HL-60 (cell line): Measurements from ENCODE around the gene MED16.
A peak's percentile ranks its signal among the peaks of the same experiment; 100 is the strongest.

Experiments
- POLR2AphosphoS5 ChIP-seq: IDR thresholded peaks from 2 replicates; pipeline ENCODE4 v1.6.1; 2012; ENCODE audit warnings: low read depth
- TF ChIP-seq, protein P1 (sequence below): IDR thresholded peaks from one replicate; pipeline ENCODE4 v1.5.1; 2011; ENCODE audit warnings: low read length, control low read depth, inconsistent platforms; ENCODE audit not compliant: insufficient read depth
- TF ChIP-seq, protein P2 (sequence below): IDR thresholded peaks from 2 replicates; pipeline ENCODE4 v1.6.1; 2012; ENCODE audit warnings: low read depth; ENCODE audit not compliant: insufficient replicate concordance

DNA sequence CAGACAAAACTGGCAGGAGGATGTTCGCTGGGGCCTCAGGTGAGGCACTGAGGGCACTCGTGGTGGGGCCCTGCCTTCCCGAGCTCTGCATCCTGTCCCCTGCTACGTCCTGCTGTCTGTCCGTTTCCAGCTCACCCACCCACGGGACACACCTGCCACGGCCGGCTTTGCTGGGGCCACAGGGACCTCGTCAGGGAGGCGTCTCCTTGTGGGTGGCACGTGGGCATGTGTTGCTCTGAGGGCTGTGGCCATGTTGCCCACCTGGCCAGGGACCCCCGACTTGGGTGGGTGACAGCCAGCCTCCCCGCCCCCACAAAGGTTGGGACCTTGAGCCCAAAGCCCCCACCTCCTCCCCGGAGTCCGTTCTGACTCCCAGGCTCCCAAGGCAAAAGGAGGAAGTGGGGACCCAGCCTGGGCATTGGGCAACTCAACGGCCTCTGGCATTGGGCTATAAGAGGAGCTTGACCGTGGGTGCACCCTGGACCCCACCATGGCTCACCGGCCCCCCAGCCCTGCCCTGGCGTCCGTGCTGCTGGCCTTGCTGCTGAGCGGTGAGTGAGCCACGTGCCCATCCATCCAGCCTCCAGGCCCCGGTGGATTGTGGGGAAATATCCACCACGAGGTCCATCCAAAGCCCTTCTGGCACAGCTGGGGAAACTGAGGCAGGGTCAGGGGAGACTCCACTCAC is 52.3 kb downstream of the MED16 start, which contains the start of gene PRTN3:
- TF ChIP-seq, protein P1, sequence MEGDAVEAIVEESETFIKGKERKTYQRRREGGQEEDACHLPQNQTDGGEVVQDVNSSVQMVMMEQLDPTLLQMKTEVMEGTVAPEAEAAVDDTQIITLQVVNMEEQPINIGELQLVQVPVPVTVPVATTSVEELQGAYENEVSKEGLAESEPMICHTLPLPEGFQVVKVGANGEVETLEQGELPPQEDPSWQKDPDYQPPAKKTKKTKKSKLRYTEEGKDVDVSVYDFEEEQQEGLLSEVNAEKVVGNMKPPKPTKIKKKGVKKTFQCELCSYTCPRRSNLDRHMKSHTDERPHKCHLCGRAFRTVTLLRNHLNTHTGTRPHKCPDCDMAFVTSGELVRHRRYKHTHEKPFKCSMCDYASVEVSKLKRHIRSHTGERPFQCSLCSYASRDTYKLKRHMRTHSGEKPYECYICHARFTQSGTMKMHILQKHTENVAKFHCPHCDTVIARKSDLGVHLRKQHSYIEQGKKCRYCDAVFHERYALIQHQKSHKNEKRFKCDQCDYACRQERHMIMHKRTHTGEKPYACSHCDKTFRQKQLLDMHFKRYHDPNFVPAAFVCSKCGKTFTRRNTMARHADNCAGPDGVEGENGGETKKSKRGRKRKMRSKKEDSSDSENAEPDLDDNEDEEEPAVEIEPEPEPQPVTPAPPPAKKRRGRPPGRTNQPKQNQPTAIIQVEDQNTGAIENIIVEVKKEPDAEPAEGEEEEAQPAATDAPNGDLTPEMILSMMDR = no peak
- TF ChIP-seq POLR2AphosphoS5 = peak; percentile 98
- TF ChIP-seq, protein P2, sequence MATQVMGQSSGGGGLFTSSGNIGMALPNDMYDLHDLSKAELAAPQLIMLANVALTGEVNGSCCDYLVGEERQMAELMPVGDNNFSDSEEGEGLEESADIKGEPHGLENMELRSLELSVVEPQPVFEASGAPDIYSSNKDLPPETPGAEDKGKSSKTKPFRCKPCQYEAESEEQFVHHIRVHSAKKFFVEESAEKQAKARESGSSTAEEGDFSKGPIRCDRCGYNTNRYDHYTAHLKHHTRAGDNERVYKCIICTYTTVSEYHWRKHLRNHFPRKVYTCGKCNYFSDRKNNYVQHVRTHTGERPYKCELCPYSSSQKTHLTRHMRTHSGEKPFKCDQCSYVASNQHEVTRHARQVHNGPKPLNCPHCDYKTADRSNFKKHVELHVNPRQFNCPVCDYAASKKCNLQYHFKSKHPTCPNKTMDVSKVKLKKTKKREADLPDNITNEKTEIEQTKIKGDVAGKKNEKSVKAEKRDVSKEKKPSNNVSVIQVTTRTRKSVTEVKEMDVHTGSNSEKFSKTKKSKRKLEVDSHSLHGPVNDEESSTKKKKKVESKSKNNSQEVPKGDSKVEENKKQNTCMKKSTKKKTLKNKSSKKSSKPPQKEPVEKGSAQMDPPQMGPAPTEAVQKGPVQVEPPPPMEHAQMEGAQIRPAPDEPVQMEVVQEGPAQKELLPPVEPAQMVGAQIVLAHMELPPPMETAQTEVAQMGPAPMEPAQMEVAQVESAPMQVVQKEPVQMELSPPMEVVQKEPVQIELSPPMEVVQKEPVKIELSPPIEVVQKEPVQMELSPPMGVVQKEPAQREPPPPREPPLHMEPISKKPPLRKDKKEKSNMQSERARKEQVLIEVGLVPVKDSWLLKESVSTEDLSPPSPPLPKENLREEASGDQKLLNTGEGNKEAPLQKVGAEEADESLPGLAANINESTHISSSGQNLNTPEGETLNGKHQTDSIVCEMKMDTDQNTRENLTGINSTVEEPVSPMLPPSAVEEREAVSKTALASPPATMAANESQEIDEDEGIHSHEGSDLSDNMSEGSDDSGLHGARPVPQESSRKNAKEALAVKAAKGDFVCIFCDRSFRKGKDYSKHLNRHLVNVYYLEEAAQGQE = no peak
